Measurements from ENCODE around the gene ZCCHC2. TPM values are rescaled to one million over a fixed set of nuclear protein-coding genes. Genes with fewer than 3 reads are reported as not detected.

The ZCCHC2 gene
- total RNA-seq, 4 donors from 2014 or later, result 35.6 to 54.5 (median 37.2) TPM

- H3K36me3 ChIP-seq, result no peaks in the 10 kb centered on the region
- H3K4me1 ChIP-seq, result peaks cover 0 to 20% (median 0%) of the 10 kb centered on the region in 4 donors
- DNase-seq, result peak in 1 of 3 donors; percentile 80
- no peak overlapping the region for H3K4me3 ChIP-seq
- no peaks in the 10 kb centered on the region for H3K9me3 ChIP-seq
- no peaks in the 10 kb centered on the region for H3K27me3 ChIP-seq
- peak overlapping the region in 2 of 4 donors; percentile 33 to 48 for H3K27ac ChIP-seq
- TF ChIP-seq CTCF (IDR thresholded peaks at IDR 0.05), result peak in 3 of 6 experiments; percentile 13 to 30 (median 23)
- no peak for TF ChIP-seq POLR2A (IDR thresholded peaks at IDR 0.05)
Observed at GRCh38 chr18:62486290-62486964, 36.4 kb upstream of the ZCCHC2 start.

- Histone ChIP-seq H3K27ac (no peak overlapping the region), H3K4me1 (peaks cover 0 to 20% (median 0%) of the 10 kb centered on the region in 4 donors), H3K9me3 (no peaks in the 10 kb centered on the region), H3K27me3 (no peaks in the 10 kb centered on the region), H3K4me3 (no peak overlapping the region), H3K36me3 (no peaks in the 10 kb centered on the region)
- TF ChIP-seq CTCF (IDR thresholded peaks at IDR 0.05) (no peak), POLR2A (IDR thresholded peaks at IDR 0.05) (no peak)
- DNase-seq, result no peak
Observed at GRCh38 chr18:62487161-62487560, 35.7 kb upstream of the ZCCHC2 start.

GRCh38 chr18:62490967-62491695, 31.7 kb upstream of the ZCCHC2 start:
- no peak for DNase-seq
- H3K27me3 ChIP-seq, result no peaks in the 10 kb centered on the region
- H3K9me3 ChIP-seq, result no peaks in the 10 kb centered on the region
- H3K4me1 ChIP-seq, result peaks cover 0 to 15% (median 0%) of the 10 kb centered on the region in 4 donors
- no peak for TF ChIP-seq CTCF (IDR thresholded peaks at IDR 0.05)
- no peak for TF ChIP-seq POLR2A (IDR thresholded peaks at IDR 0.05)
- no peak overlapping the region for H3K4me3 ChIP-seq
- H3K36me3 ChIP-seq, result no peaks in the 10 kb centered on the region
- H3K27ac ChIP-seq, result peak overlapping the region in 2 of 4 donors; percentile 52 to 56

GRCh38 chr18:62493033-62493862, 29.6 kb upstream of the ZCCHC2 start:
- no peak for DNase-seq
- Histone ChIP-seq H3K9me3 (no peaks in the 10 kb centered on the region), H3K4me1 (peaks cover 0 to 10% (median 0%) of the 10 kb centered on the region in 4 donors), H3K27me3 (no peaks in the 10 kb centered on the region), H3K27ac (no peak overlapping the region), H3K4me3 (no peak overlapping the region), H3K36me3 (no peaks in the 10 kb centered on the region)
- no peak for TF ChIP-seq POLR2A (IDR thresholded peaks at IDR 0.05)
- TF ChIP-seq CTCF (IDR thresholded peaks at IDR 0.05), result no peak

- TF ChIP-seq CTCF (IDR thresholded peaks at IDR 0.05), result no peak
- TF ChIP-seq POLR2A (IDR thresholded peaks at IDR 0.05), result no peak
- no peak overlapping the region for H3K4me3 ChIP-seq
- DNase-seq, result no peak
Observed at GRCh38 chr18:62494764-62495163, 28.1 kb upstream of the ZCCHC2 start.

More at GRCh38 chr18:62494764-62495163, 28.1 kb upstream of the ZCCHC2 start:
- H3K9me3 ChIP-seq, result no peaks in the 10 kb centered on the region
- H3K4me1 ChIP-seq, result peaks cover 0 to 10% (median 0%) of the 10 kb centered on the region in 4 donors
- no peaks in the 10 kb centered on the region for H3K36me3 ChIP-seq
- H3K27ac ChIP-seq, result no peak overlapping the region
- H3K27me3 ChIP-seq, result no peaks in the 10 kb centered on the region

Data from Peyer's patch (tissue), 4 donors.